HCT116 (cell line): Measurements from ENCODE around the gene MICU2.
"Not testable (repeated sequence)": the region's sequence is repeated elsewhere in the genome, so short reads cannot be mapped to it uniquely, and the experiment has no call there.

ENCODE experiments used
- EZH2 ChIP-seq: fragments of 200-600 bp; sonication (generic); IDR thresholded peaks from 2 replicates; pipeline ENCODE4 v1.6.1; 2017; ENCODE audit warnings: antibody characterized with exemption, mixed run types
- POLR2A ChIP-seq: IDR thresholded peaks from 2 replicates; pipeline ENCODE4 v1.7.0; 2011; ENCODE audit warnings: borderline replicate concordance; ENCODE audit not compliant: insufficient read depth, insufficient read length; ENCODE audit errors: extremely low read depth
- POLR2AphosphoS5 ChIP-seq: IDR thresholded peaks from 2 replicates; pipeline ENCODE4 v1.6.1; 2011; ENCODE audit warnings: mild to moderate bottlenecking, low read depth, low read length, moderate library complexity
- ZNF274 ChIP-seq: fragments of 200-500 bp; sonication (Bioruptor generic); IDR thresholded peaks from 2 replicates; pipeline ENCODE4 v1.6.1; 2014; ENCODE audit warnings: mild to moderate bottlenecking, low read depth, low read length, inconsistent platforms
- TF ChIP-seq, protein P1 (sequence below), 3 experiments: fragments of 200-600 bp in 1 of 3; sonication (generic) in 1 of 3; IDR thresholded peaks in 2 of 3; conservative IDR thresholded peaks in 1 of 3; 2 replicates each; pipeline ENCODE4 v1.5.1; 2012 to 2017; ENCODE audit warnings: low read depth in 2 of 3, low read length in 2 of 3, antibody characterized with exemption in 1 of 3, borderline replicate concordance in 1 of 3, control low read depth in 1 of 3, mild to moderate bottlenecking in 1 of 3, mixed read lengths in 1 of 3, mixed run types in 1 of 3, moderate library complexity in 1 of 3; ENCODE audit not compliant: insufficient read depth in 1 of 3
- TF ChIP-seq, protein P2 (sequence below): IDR thresholded peaks from 2 replicates; pipeline ENCODE4 v1.6.1; 2012

- not testable (repeated sequence) for TF ChIP-seq EZH2, POLR2AphosphoS5, POLR2A, ZNF274
- TF ChIP-seq, protein P1, sequence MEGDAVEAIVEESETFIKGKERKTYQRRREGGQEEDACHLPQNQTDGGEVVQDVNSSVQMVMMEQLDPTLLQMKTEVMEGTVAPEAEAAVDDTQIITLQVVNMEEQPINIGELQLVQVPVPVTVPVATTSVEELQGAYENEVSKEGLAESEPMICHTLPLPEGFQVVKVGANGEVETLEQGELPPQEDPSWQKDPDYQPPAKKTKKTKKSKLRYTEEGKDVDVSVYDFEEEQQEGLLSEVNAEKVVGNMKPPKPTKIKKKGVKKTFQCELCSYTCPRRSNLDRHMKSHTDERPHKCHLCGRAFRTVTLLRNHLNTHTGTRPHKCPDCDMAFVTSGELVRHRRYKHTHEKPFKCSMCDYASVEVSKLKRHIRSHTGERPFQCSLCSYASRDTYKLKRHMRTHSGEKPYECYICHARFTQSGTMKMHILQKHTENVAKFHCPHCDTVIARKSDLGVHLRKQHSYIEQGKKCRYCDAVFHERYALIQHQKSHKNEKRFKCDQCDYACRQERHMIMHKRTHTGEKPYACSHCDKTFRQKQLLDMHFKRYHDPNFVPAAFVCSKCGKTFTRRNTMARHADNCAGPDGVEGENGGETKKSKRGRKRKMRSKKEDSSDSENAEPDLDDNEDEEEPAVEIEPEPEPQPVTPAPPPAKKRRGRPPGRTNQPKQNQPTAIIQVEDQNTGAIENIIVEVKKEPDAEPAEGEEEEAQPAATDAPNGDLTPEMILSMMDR (IDR thresholded peaks at IDR 0.05 in 2 of 3, conservative IDR thresholded peaks at IDR 0.05 in 1 of 3; ENCODE audit: borderline replicate concordance in 1 of 3, insufficient read depth in 1 of 3, low read depth in 2 of 3, low read length in 2 of 3): not testable (repeated sequence)
- TF ChIP-seq, protein P2, sequence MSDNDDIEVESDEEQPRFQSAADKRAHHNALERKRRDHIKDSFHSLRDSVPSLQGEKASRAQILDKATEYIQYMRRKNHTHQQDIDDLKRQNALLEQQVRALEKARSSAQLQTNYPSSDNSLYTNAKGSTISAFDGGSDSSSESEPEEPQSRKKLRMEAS: not testable (repeated sequence)
Observed at GRCh38 chr13:21590665-21591456, 13.1 kb downstream of the MICU2 start.
